H9 (cell line): ENCODE results near the gene SH3BP5L. TPM values are rescaled to one million over a fixed set of nuclear protein-coding genes. Genes with fewer than 3 reads are reported as not detected.

Source experiments
- DNase-seq: peaks from one replicate; pipeline ENCODE4 v3.0.0-alpha.2; 2017
- H2AFZ ChIP-seq: one replicate; pipeline ENCODE4 v1.6.1; 2013; ENCODE audit warnings: mild to moderate bottlenecking, low read length, control low read depth, moderate library complexity
- H2AK5ac ChIP-seq: 2 replicates; pipeline ENCODE4 v1.6.1; 2013; ENCODE audit warnings: low read length, control low read depth, mixed read lengths; ENCODE audit not compliant: insufficient read length
- H2BK120ac ChIP-seq: one replicate; pipeline ENCODE4 v1.6.1; 2013; ENCODE audit warnings: low read depth, mild to moderate bottlenecking, low read length, control low read depth, inconsistent platforms; ENCODE audit not compliant: poor library complexity, severe bottlenecking
- H2BK12ac ChIP-seq: 2 replicates; pipeline ENCODE4 v1.6.1; 2013; ENCODE audit warnings: low read length, control low read depth, mixed read lengths, low read depth; ENCODE audit not compliant: insufficient read length
- H2BK15ac ChIP-seq: 2 replicates; pipeline ENCODE4 v1.6.1; 2013; ENCODE audit warnings: low read depth, low read length, control low read depth
- H2BK20ac ChIP-seq: one replicate; pipeline ENCODE4 v1.6.1; 2013; ENCODE audit warnings: low read depth, mild to moderate bottlenecking, low read length, control low read depth, inconsistent platforms; ENCODE audit not compliant: poor library complexity, severe bottlenecking
- H2BK5ac ChIP-seq: 2 replicates; pipeline ENCODE4 v1.6.1; 2013; ENCODE audit warnings: low read length, control low read depth, mixed read lengths; ENCODE audit not compliant: insufficient read length
- H3K14ac ChIP-seq: 2 replicates; pipeline ENCODE4 v1.6.1; 2013; ENCODE audit warnings: low read length, control low read depth; ENCODE audit not compliant: insufficient read depth
- H3K18ac ChIP-seq: 2 replicates; pipeline ENCODE4 v1.6.1; 2013; ENCODE audit warnings: low read depth, mild to moderate bottlenecking, mixed read lengths, low read length, control low read depth; ENCODE audit not compliant: insufficient read length
- H3K23ac ChIP-seq: 2 replicates; pipeline ENCODE4 v1.6.1; 2013; ENCODE audit warnings: low read length, control low read depth, mixed read lengths, low read depth; ENCODE audit not compliant: insufficient read length
- H3K23me2 ChIP-seq: 2 replicates; pipeline ENCODE4 v1.6.1; 2013; ENCODE audit warnings: low read depth, mild to moderate bottlenecking, mixed read lengths, low read length, control low read depth; ENCODE audit not compliant: insufficient read length, poor library complexity, severe bottlenecking
- H3K27ac ChIP-seq: 2 replicates; pipeline ENCODE4 v1.5.1; 2013; ENCODE audit warnings: low read length, control low read depth, mixed read lengths, low read depth; ENCODE audit not compliant: insufficient read length
- H3K27me3 ChIP-seq: 2 replicates; pipeline ENCODE4 v1.6.1; 2013; ENCODE audit warnings: low read length, control low read depth, inconsistent platforms; ENCODE audit not compliant: insufficient read depth
- H3K4ac ChIP-seq: 2 replicates; pipeline ENCODE4 v1.6.1; 2013; ENCODE audit warnings: low read depth, mild to moderate bottlenecking, control low read depth, inconsistent platforms, low read length, moderate library complexity
- H3K4me1 ChIP-seq: 2 replicates; pipeline ENCODE4 v1.6.1; 2013; ENCODE audit warnings: low read length, control low read depth, inconsistent platforms; ENCODE audit not compliant: insufficient read depth
- H3K4me2 ChIP-seq: 2 replicates; pipeline ENCODE4 v1.6.1; 2013; ENCODE audit warnings: low read length, control low read depth, mixed read lengths; ENCODE audit not compliant: insufficient read length, insufficient read depth
- H3K56ac ChIP-seq: 2 replicates; pipeline ENCODE4 v1.6.1; 2013; ENCODE audit warnings: low read depth, mild to moderate bottlenecking, mixed read lengths, low read length, control low read depth; ENCODE audit not compliant: insufficient read length
- H3K79me1 ChIP-seq: 2 replicates; pipeline ENCODE4 v1.6.1; 2013; ENCODE audit warnings: low read depth, mild to moderate bottlenecking, moderate library complexity, low read length, control low read depth, inconsistent platforms; ENCODE audit not compliant: insufficient read depth, poor library complexity, severe bottlenecking
- H3K79me2 ChIP-seq: 2 replicates; pipeline ENCODE4 v1.6.1; 2013; ENCODE audit warnings: low read length, control low read depth, inconsistent platforms; ENCODE audit not compliant: insufficient read depth
- H3K9ac ChIP-seq: 2 replicates; pipeline ENCODE4 v1.6.1; 2013; ENCODE audit warnings: low read length, control low read depth, mixed read lengths; ENCODE audit not compliant: insufficient read length; ENCODE audit errors: extremely low read depth
- H3K9me3 ChIP-seq: one replicate; pipeline ENCODE4 v1.6.1; 2013; ENCODE audit warnings: low read depth, low read length, inconsistent platforms; ENCODE audit not compliant: control insufficient read depth
- H3T11ph ChIP-seq: one replicate; pipeline ENCODE4 v1.6.1; 2013; ENCODE audit warnings: mild to moderate bottlenecking, low read length, control low read depth, inconsistent platforms
- H4K20me1 ChIP-seq: one replicate; pipeline ENCODE4 v1.6.1; 2013; ENCODE audit not compliant: control insufficient read depth, insufficient read length, insufficient read depth
- H4K5ac ChIP-seq: 2 replicates; pipeline ENCODE4 v1.6.1; 2013; ENCODE audit warnings: low read depth, mild to moderate bottlenecking, mixed read lengths, low read length, control low read depth; ENCODE audit not compliant: insufficient read length
- H4K8ac ChIP-seq: replicated peaks from 2 replicates; pipeline ENCODE4 v1.6.1; 2013; ENCODE audit warnings: low read length, control low read depth, mixed read lengths, low read depth; ENCODE audit not compliant: insufficient read length
- H4K91ac ChIP-seq: 2 replicates; pipeline ENCODE4 v1.6.1; 2013; ENCODE audit warnings: low read depth, mild to moderate bottlenecking, moderate library complexity, mixed read lengths, low read length, control low read depth; ENCODE audit not compliant: insufficient read length
- H3K27ac Mint-ChIP-seq, 3 experiments: 2 replicates in 2 of 3; 3 replicates in 1 of 3; pipeline ENCODE4 v1.8.0; 2020 to 2021; ENCODE audit warnings: mixed read lengths in 3 of 3, mild to moderate bottlenecking in 1 of 3, moderate library complexity in 1 of 3
- H3K27me3 Mint-ChIP-seq: 2 replicates; pipeline ENCODE4 v1.8.0; 2021; ENCODE audit warnings: low read depth, mild to moderate bottlenecking, moderate library complexity, mixed read lengths
- H3K36me3 Mint-ChIP-seq, 3 experiments: 2 replicates in 2 of 3; 3 replicates in 1 of 3; pipeline ENCODE4 v1.8.0; 2020 to 2021; ENCODE audit warnings: low read depth in 3 of 3, mixed read lengths in 3 of 3; ENCODE audit not compliant: insufficient read depth in 1 of 3
- H3K4me1 Mint-ChIP-seq, 2 experiments: 2 replicates each; pipeline ENCODE4 v1.8.0; 2020; ENCODE audit warnings: mixed read lengths in 2 of 2
- H3K4me3 Mint-ChIP-seq, 2 experiments: 2 replicates in 1 of 2; 3 replicates in 1 of 2; pipeline ENCODE4 v1.8.0; 2020 to 2021; ENCODE audit warnings: mild to moderate bottlenecking in 2 of 2, mixed read lengths in 2 of 2, moderate library complexity in 1 of 2
- H3K9me3 Mint-ChIP-seq, 2 experiments: 2 replicates in 1 of 2; 3 replicates in 1 of 2; pipeline ENCODE4 v1.8.0; 2020; ENCODE audit warnings: mild to moderate bottlenecking in 2 of 2, mixed read lengths in 2 of 2, moderate library complexity in 1 of 2
- WGBS: extraction: QIAGEN DNeasy Blood & Tissue Kit; methylation state at CpG from one replicate; pipeline ENCODE4 v1.1.7; 2013; ENCODE audit warnings: missing lambda C conversion rate, low lambda C conversion rate, mixed read lengths; ENCODE audit not compliant: insufficient read length; ENCODE audit errors: extremely low coverage; 5-methylcytosine and 5-hydroxymethylcytosine counted together
- total RNA-seq: library from RNA; stranded (reverse); gene quantifications from 2 replicates; pipeline ENCODE4 v1.2.1, GENCODE V29; 2021
- TF ChIP-seq, protein P1 (sequence below): fragments of 200-600 bp; sonication (generic); conservative IDR thresholded peaks from 3 replicates; pipeline ENCODE4 v1.8.0; 2021; ENCODE audit warnings: antibody characterized with exemption, mild to moderate bottlenecking

Gene SH3BP5L
- total RNA-seq, 1 experiment from 2014 or later, result 27.6 TPM

DNA sequence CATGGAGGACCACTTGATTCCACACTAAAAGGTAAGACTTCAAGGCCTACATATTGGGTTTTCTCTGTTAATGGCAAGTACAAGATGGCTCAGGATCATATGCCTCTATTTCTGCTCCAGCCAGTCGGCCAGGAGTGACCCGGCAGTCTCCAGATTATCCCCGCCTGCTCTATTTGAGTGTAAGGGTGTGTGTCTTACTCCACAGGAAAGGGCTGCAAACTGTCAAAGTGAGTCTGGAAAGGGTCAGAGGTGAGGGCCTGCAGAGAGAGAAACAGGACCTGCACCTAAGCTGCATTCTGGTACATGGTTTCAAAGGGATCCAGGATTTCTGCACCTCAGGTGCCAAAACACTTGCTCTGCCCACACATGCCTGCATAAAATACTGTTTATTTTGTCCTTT lies 23.9 kb upstream of the SH3BP5L start:
- H2BK12ac ChIP-seq, result no peak overlapping the region
- no peak overlapping the region for H3K27ac ChIP-seq
- H3K4me2 ChIP-seq, result no peak overlapping the region
- no peak overlapping the region for H3K23ac ChIP-seq
- H4K8ac ChIP-seq, result no peak overlapping the region
- no peak overlapping the region for H3K4ac ChIP-seq
- no peak overlapping the region for H3K9ac ChIP-seq
- H2BK15ac ChIP-seq, result no peak overlapping the region
- H2BK20ac ChIP-seq, result no peak overlapping the region
- H4K5ac ChIP-seq, result no peak overlapping the region
- no peaks in the 10 kb centered on the region for H3K79me1 ChIP-seq
- H4K20me1 ChIP-seq, result no peaks in the 10 kb centered on the region
- no peak overlapping the region for H2AK5ac ChIP-seq
- H2BK5ac ChIP-seq, result no peak overlapping the region
- Mint-ChIP-seq H3K27ac (no peak overlapping the region), H3K9me3 (no peaks in the 10 kb centered on the region), H3K4me3 (no peak overlapping the region), H3K36me3 (peaks cover 25 to 56% (median 30%) of the 10 kb centered on the region in 3 experiments; a peak in 6 of 7 replicates), H3K4me1 (no peaks in the 10 kb centered on the region), H3K27me3 (no peaks in the 10 kb centered on the region)
- H3K79me2 ChIP-seq, result no peaks in the 10 kb centered on the region
- H3K23me2 ChIP-seq, result no peaks in the 10 kb centered on the region
- H2BK120ac ChIP-seq, result no peak overlapping the region
- H3K14ac ChIP-seq, result no peak overlapping the region
- H4K91ac ChIP-seq, result no peak overlapping the region
- TF ChIP-seq, protein P1, sequence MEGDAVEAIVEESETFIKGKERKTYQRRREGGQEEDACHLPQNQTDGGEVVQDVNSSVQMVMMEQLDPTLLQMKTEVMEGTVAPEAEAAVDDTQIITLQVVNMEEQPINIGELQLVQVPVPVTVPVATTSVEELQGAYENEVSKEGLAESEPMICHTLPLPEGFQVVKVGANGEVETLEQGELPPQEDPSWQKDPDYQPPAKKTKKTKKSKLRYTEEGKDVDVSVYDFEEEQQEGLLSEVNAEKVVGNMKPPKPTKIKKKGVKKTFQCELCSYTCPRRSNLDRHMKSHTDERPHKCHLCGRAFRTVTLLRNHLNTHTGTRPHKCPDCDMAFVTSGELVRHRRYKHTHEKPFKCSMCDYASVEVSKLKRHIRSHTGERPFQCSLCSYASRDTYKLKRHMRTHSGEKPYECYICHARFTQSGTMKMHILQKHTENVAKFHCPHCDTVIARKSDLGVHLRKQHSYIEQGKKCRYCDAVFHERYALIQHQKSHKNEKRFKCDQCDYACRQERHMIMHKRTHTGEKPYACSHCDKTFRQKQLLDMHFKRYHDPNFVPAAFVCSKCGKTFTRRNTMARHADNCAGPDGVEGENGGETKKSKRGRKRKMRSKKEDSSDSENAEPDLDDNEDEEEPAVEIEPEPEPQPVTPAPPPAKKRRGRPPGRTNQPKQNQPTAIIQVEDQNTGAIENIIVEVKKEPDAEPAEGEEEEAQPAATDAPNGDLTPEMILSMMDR, result no peak
- no peaks in the 10 kb centered on the region for H3K4me1 ChIP-seq
- H2AFZ ChIP-seq, result no peak overlapping the region
- no peak for DNase-seq
- no peaks in the 10 kb centered on the region for H3K27me3 ChIP-seq
- H3K56ac ChIP-seq, result no peak overlapping the region
- no peak overlapping the region for H3K18ac ChIP-seq
- H3K9me3 ChIP-seq, result no peaks in the 10 kb centered on the region
- no peak overlapping the region for H3T11ph ChIP-seq
- no CpG with 5 or more reads among the region's 3 CpGs for WGBS
